HepG2 (cell line): ENCODE data around the gene EPHA10. TPM values are rescaled to one million over a fixed set of nuclear protein-coding genes. Genes with fewer than 3 reads are reported as not detected.

Experiments
- ELF1 ChIP-seq: sonication (generic); formaldehyde crosslinking; IDR thresholded peaks from 2 replicates; pipeline ENCODE4 v1.4.0; 2020; ENCODE audit warnings: missing genetic modification reagents
- HMG20A ChIP-seq: IDR thresholded peaks from 2 replicates; pipeline ENCODE4 v1.6.1; 2016; ENCODE audit warnings: borderline replicate concordance
- HNF4G ChIP-seq, 2 experiments: sonication (generic) in 1 of 2; formaldehyde crosslinking in 1 of 2; IDR thresholded peaks; 2 replicates each; pipeline versions ENCODE4 v1.4.0 to v1.6.1; 2011 to 2020; ENCODE audit warnings: borderline replicate concordance in 2 of 2, low read depth in 2 of 2, mild to moderate bottlenecking in 2 of 2, low read length in 1 of 2, missing genetic modification reagents in 1 of 2, moderate library complexity in 1 of 2
- MAFK ChIP-seq, 2 experiments: IDR thresholded peaks in 1 of 2; conservative IDR thresholded peaks in 1 of 2; 2 replicates each; pipeline ENCODE4 v1.6.1; 2011; ENCODE audit warnings: improper control_type of control experiment in 2 of 2, low read length in 2 of 2
- MEIS2 ChIP-seq: sonication (generic); formaldehyde crosslinking; IDR thresholded peaks from 2 replicates; pipeline ENCODE4 v1.9.0; 2021; ENCODE audit warnings: mild to moderate bottlenecking, missing genetic modification reagents
- MIER3 ChIP-seq: IDR thresholded peaks from 2 replicates; pipeline ENCODE4 v1.6.1; 2016; ENCODE audit warnings: missing compliant biosample characterization, borderline replicate concordance
- PRPF4 ChIP-seq: fragments of 200-400 bp; formaldehyde crosslinking; IDR thresholded peaks from 2 replicates; pipeline ENCODE4 v1.6.1; 2016; ENCODE audit warnings: low read length, low read depth; ENCODE audit not compliant: poor library complexity, severe bottlenecking
- SOX6 ChIP-seq, 2 experiments: fragments of 450-650 bp in 1 of 2; sonication (generic) in 1 of 2; formaldehyde crosslinking in 1 of 2; IDR thresholded peaks; 2 replicates each; pipeline versions ENCODE4 v1.4.0 to v1.6.1; 2017 to 2020; ENCODE audit warnings: antibody characterized with exemption in 1 of 2, mild to moderate bottlenecking in 1 of 2, missing genetic modification reagents in 1 of 2
- TARDBP ChIP-seq: sonication (generic); formaldehyde crosslinking; IDR thresholded peaks from 2 replicates; pipeline ENCODE4 v1.8.0; 2022; ENCODE audit warnings: mild to moderate bottlenecking, missing genetic modification reagents
- ZBTB1 ChIP-seq: sonication (generic); formaldehyde crosslinking; IDR thresholded peaks from 2 replicates; pipeline ENCODE4 v1.4.0; 2020; ENCODE audit warnings: missing genetic modification reagents, borderline replicate concordance
- ZFP91 ChIP-seq: sonication (generic); formaldehyde crosslinking; IDR thresholded peaks from 2 replicates; pipeline ENCODE4 v1.9.0; 2022; ENCODE audit warnings: missing genetic modification reagents, mild to moderate bottlenecking, borderline replicate concordance
- ZFX ChIP-seq: sonication (generic); formaldehyde crosslinking; IDR thresholded peaks from 2 replicates; pipeline ENCODE4 v1.4.0; 2020; ENCODE audit warnings: mild to moderate bottlenecking, low read depth, missing genetic modification reagents, moderate library complexity
- ZGPAT ChIP-seq: IDR thresholded peaks from 2 replicates; pipeline ENCODE4 v1.6.1; 2016; ENCODE audit warnings: mild to moderate bottlenecking
- ZNF317 ChIP-seq: sonication (generic); formaldehyde crosslinking; IDR thresholded peaks from 2 replicates; pipeline ENCODE4 v1.5.0; 2020; ENCODE audit warnings: mild to moderate bottlenecking, missing genetic modification reagents
- ZNF367 ChIP-seq: sonication (generic); formaldehyde crosslinking; IDR thresholded peaks from 2 replicates; pipeline ENCODE4 v1.4.0; 2020; ENCODE audit warnings: missing genetic modification reagents, borderline replicate concordance
- ZNF441 ChIP-seq: sonication (generic); formaldehyde crosslinking; IDR thresholded peaks from 2 replicates; pipeline ENCODE4 v1.7.0; 2021; ENCODE audit warnings: missing genetic modification reagents, borderline replicate concordance
- ZNF503 ChIP-seq: sonication (generic); formaldehyde crosslinking; IDR thresholded peaks from 2 replicates; pipeline ENCODE4 v1.4.0; 2020; ENCODE audit warnings: missing genetic modification reagents
- ZNF512 ChIP-seq: sonication (generic); formaldehyde crosslinking; IDR thresholded peaks from 2 replicates; pipeline ENCODE4 v1.4.0; 2020; ENCODE audit warnings: mild to moderate bottlenecking, missing genetic modification reagents
- ZNF75D ChIP-seq: sonication (generic); formaldehyde crosslinking; IDR thresholded peaks from 2 replicates; pipeline ENCODE4 v1.8.1; 2023; ENCODE audit warnings: missing genetic modification reagents, mild to moderate bottlenecking, borderline replicate concordance
- ZNF776 ChIP-seq: sonication (generic); formaldehyde crosslinking; IDR thresholded peaks from 2 replicates; pipeline ENCODE4 v1.4.0; 2020; ENCODE audit warnings: mild to moderate bottlenecking, missing genetic modification reagents
- ZNF780A ChIP-seq: sonication (generic); formaldehyde crosslinking; IDR thresholded peaks from 2 replicates; pipeline ENCODE4 v1.8.0; 2022; ENCODE audit warnings: mild to moderate bottlenecking, missing genetic modification reagents, moderate library complexity
- ZSCAN31 ChIP-seq: sonication (generic); formaldehyde crosslinking; IDR thresholded peaks from 2 replicates; pipeline ENCODE4 v1.5.0; 2020; ENCODE audit warnings: low read depth, mild to moderate bottlenecking, missing genetic modification reagents
- polyA plus RNA-seq, 8 experiments: library from polyadenylated mRNA; depleted of rRNA in 3 of 8; stranded (reverse) in 7 of 8; unstranded in 1 of 8; fragments of >200 nt; fragmentation: Illumina TruSeq in 4 of 8; extraction: Trizol in 4 of 8; gene quantifications; 2 replicates each; pipeline versions ENCODE4 v1.2.1 to v1.2.3, GENCODE V29; 2011 to 2016; ENCODE audit warnings: low read depth in 4 of 8, missing spikeins in 1 of 8, mixed read lengths in 1 of 8; ENCODE audit not compliant: insufficient read depth in 1 of 8
- total RNA-seq, 5 experiments: library from RNA; depleted of rRNA; stranded (reverse); fragments of >200 nt; fragmentation: Illumina TruSeq; extraction: Trizol; gene quantifications; 2 replicates each; pipeline ENCODE4 v1.2.3, GENCODE V29; 2016; ENCODE audit warnings: low read depth in 1 of 5

EPHA10 gene
- total and polyA plus RNA-seq, 2 of the 13 experiments (the other 11 are each of a cell fraction or from before 2014, with no cell fraction given): 0.11 to 0.58 TPM

GRCh38 chr1:37723390-37724078 is 41.4 kb downstream of the EPHA10 start (continued):
- no peak for TF ChIP-seq SOX6 (IDR thresholded peaks at IDR 0.05)
- TF ChIP-seq SOX6 (CRISPR knock-in tag; IDR thresholded peaks at IDR 0.05): peak; percentile 90
- no peak for TF ChIP-seq ZNF317 (CRISPR knock-in tag)
- peak; percentile 82 for TF ChIP-seq ZFX (CRISPR knock-in tag)
- peak; percentile 71; the same call in 1 of the 2 replicates for TF ChIP-seq ZSCAN31 (CRISPR knock-in tag)
- peak; percentile 66; the same call in 1 of the 2 replicates for TF ChIP-seq HMG20A (CRISPR knock-in tag)
- 0 out of 2 replicates have a peak, but pooled peaks have one; percentile 34 for TF ChIP-seq ZGPAT (CRISPR knock-in tag)
- no peak for TF ChIP-seq ZNF367 (CRISPR knock-in tag)
- no peak for TF ChIP-seq PRPF4
- no peak for TF ChIP-seq ZBTB1
- TF ChIP-seq MIER3: peak; percentile 20; the same call in 1 of the 2 replicates
- TF ChIP-seq ZNF776 (CRISPR knock-in tag): no peak
- no peak for TF ChIP-seq ZNF780A
- TF ChIP-seq ZFP91 (CRISPR knock-in tag): peak; percentile 36; the same call in 1 of the 2 replicates
- TF ChIP-seq ZNF503 (CRISPR knock-in tag): 0 out of 2 replicates have a peak, but pooled peaks have one; percentile 24
- 0 out of 2 replicates have a peak, but pooled peaks have one; percentile 35 for TF ChIP-seq MEIS2 (CRISPR knock-in tag)
- no peak for TF ChIP-seq ZNF441 (CRISPR knock-in tag)
- 0 out of 2 replicates have a peak, but pooled peaks have one; percentile 31 for TF ChIP-seq HNF4G (IDR thresholded peaks at IDR 0.05; ENCODE audit: borderline replicate concordance, low read depth, low read length)
- TF ChIP-seq HNF4G (CRISPR knock-in tag; IDR thresholded peaks at IDR 0.05; ENCODE audit: borderline replicate concordance, low read depth): no peak
- no peak for TF ChIP-seq ZNF75D
- TF ChIP-seq MAFK (conservative IDR thresholded peaks at IDR 0.05 in 1 of 2, IDR thresholded peaks at IDR 0.05 in 1 of 2; ENCODE audit: low read length in 2 of 2): no peak
- TF ChIP-seq ZNF512 (CRISPR knock-in tag): no peak
- 0 out of 2 replicates have a peak, but pooled peaks have one; percentile 37 for TF ChIP-seq ELF1
- peak; percentile 24; the same call in 1 of the 2 replicates for TF ChIP-seq TARDBP (CRISPR knock-in tag)
